ENCODE measurements around the gene HECTD1.
"Not testable (repeated sequence)": the region's sequence is repeated elsewhere in the genome, so short reads cannot be mapped to it uniquely, and the experiment has no call there.

HECTD1 gene

GRCh38 chr14:31189346-31190218 is 18.0 kb downstream of the HECTD1 start:
- no peaks in the 10 kb centered on the region for H3K27me3 Mint-ChIP-seq
- H3K36me3 Mint-ChIP-seq: peaks cover 10% of the 10 kb centered on the region
- peaks cover 45% of the 10 kb centered on the region for H3K4me1 Mint-ChIP-seq
- peak overlapping the region; percentile 82 for H3K27ac Mint-ChIP-seq
- H3K9me3 Mint-ChIP-seq: no peaks in the 10 kb centered on the region
- H3K4me3 Mint-ChIP-seq: no peak overlapping the region

- Mint-ChIP-seq H3K27me3 (no peaks in the 10 kb centered on the region), H3K27ac (peak overlapping the region; percentile 82), H3K4me1 (peaks cover 40% of the 10 kb centered on the region), H3K36me3 (peaks cover 8% of the 10 kb centered on the region), H3K4me3 (no peak overlapping the region), H3K9me3 (no peaks in the 10 kb centered on the region)
Measured at GRCh38 chr14:31188744-31189143, 18.8 kb downstream of the HECTD1 start.

- not testable (repeated sequence) for H3K27ac Mint-ChIP-seq, H3K36me3 Mint-ChIP-seq, H3K27me3 Mint-ChIP-seq, H3K4me3 Mint-ChIP-seq, H3K9me3 Mint-ChIP-seq
- H3K4me1 Mint-ChIP-seq: peaks cover 30% of the 10 kb centered on the region
Measured at GRCh38 chr14:31182016-31182415, 25.6 kb downstream of the HECTD1 start.

- no peaks in the 10 kb centered on the region for H3K27me3 Mint-ChIP-seq
- peaks cover 29% of the 10 kb centered on the region for H3K4me1 Mint-ChIP-seq
- peaks cover 8% of the 10 kb centered on the region for H3K36me3 Mint-ChIP-seq
- H3K4me3 Mint-ChIP-seq: no peak overlapping the region
- H3K9me3 Mint-ChIP-seq: no peaks in the 10 kb centered on the region
- H3K27ac Mint-ChIP-seq: no peak overlapping the region
Measured at GRCh38 chr14:31181271-31181670, 26.3 kb downstream of the HECTD1 start.

- Mint-ChIP-seq H3K4me3 (no peak overlapping the region), H3K9me3 (no peaks in the 10 kb centered on the region), H3K36me3 (peaks cover 3% of the 10 kb centered on the region), H3K27ac (peak overlapping the region; percentile 70), H3K27me3 (no peaks in the 10 kb centered on the region), H3K4me1 (peaks cover 23% of the 10 kb centered on the region)
Measured at GRCh38 chr14:31180299-31181051, 27.1 kb downstream of the HECTD1 start.

- Mint-ChIP-seq H3K4me3 (no peak overlapping the region), H3K27me3 (no peaks in the 10 kb centered on the region), H3K27ac (no peak overlapping the region), H3K9me3 (no peaks in the 10 kb centered on the region), H3K36me3 (peaks cover 12% of the 10 kb centered on the region), H3K4me1 (peaks cover 4% of the 10 kb centered on the region)
Measured at GRCh38 chr14:31174433-31174832, 33.2 kb downstream of the HECTD1 start.

GRCh38 chr14:31173120-31173837 is 34.3 kb downstream of the HECTD1 start:
- Mint-ChIP-seq H3K9me3 (no peaks in the 10 kb centered on the region), H3K27ac (no peak overlapping the region), H3K27me3 (no peaks in the 10 kb centered on the region), H3K4me3 (no peak overlapping the region), H3K4me1 (peaks cover 3% of the 10 kb centered on the region), H3K36me3 (peaks cover 12% of the 10 kb centered on the region)

- H3K9me3 Mint-ChIP-seq: no peaks in the 10 kb centered on the region
Measured at GRCh38 chr14:31172084-31172483, 35.5 kb downstream of the HECTD1 start.

GRCh38 chr14:31170411-31170810 is 37.2 kb downstream of the HECTD1 start:
- no peak overlapping the region for H3K4me3 Mint-ChIP-seq
- peaks cover 2% of the 10 kb centered on the region for H3K4me1 Mint-ChIP-seq
- peaks cover 20% of the 10 kb centered on the region for H3K36me3 Mint-ChIP-seq
- H3K27ac Mint-ChIP-seq: no peak overlapping the region
- H3K9me3 Mint-ChIP-seq: no peaks in the 10 kb centered on the region
- no peaks in the 10 kb centered on the region for H3K27me3 Mint-ChIP-seq

More at GRCh38 chr14:31172084-31172483, 35.5 kb downstream of the HECTD1 start:
- Mint-ChIP-seq H3K4me3 (no peak overlapping the region), H3K4me1 (no peaks in the 10 kb centered on the region), H3K27me3 (no peaks in the 10 kb centered on the region), H3K36me3 (peaks cover 15% of the 10 kb centered on the region), H3K27ac (no peak overlapping the region)

- Mint-ChIP-seq H3K4me3 (no peak overlapping the region), H3K27ac (no peak overlapping the region), H3K27me3 (no peaks in the 10 kb centered on the region), H3K36me3 (peaks cover 24% of the 10 kb centered on the region), H3K9me3 (no peaks in the 10 kb centered on the region), H3K4me1 (peaks cover 5% of the 10 kb centered on the region)
Measured at GRCh38 chr14:31169877-31170276, 37.7 kb downstream of the HECTD1 start.

GRCh38 chr14:31167032-31167431 is 40.6 kb downstream of the HECTD1 start:
- Mint-ChIP-seq H3K9me3 (no peaks in the 10 kb centered on the region), H3K27ac (no peak overlapping the region), H3K27me3 (no peaks in the 10 kb centered on the region), H3K4me3 (no peak overlapping the region), H3K36me3 (peaks cover 23% of the 10 kb centered on the region), H3K4me1 (peaks cover 5% of the 10 kb centered on the region)

GRCh38 chr14:31166271-31166561 is 41.4 kb downstream of the HECTD1 start:
- Mint-ChIP-seq H3K4me3 (no peak overlapping the region), H3K27me3 (no peaks in the 10 kb centered on the region), H3K9me3 (no peaks in the 10 kb centered on the region), H3K4me1 (peaks cover 5% of the 10 kb centered on the region), H3K27ac (no peak overlapping the region), H3K36me3 (peaks cover 23% of the 10 kb centered on the region)

GRCh38 chr14:31164115-31164514 is 43.5 kb downstream of the HECTD1 start:
- Mint-ChIP-seq H3K4me1 (peaks cover 5% of the 10 kb centered on the region), H3K27ac (no peak overlapping the region), H3K27me3 (no peaks in the 10 kb centered on the region), H3K36me3 (peaks cover 20% of the 10 kb centered on the region), H3K4me3 (no peak overlapping the region), H3K9me3 (no peaks in the 10 kb centered on the region)

GRCh38 chr14:31162910-31163649 is 44.5 kb downstream of the HECTD1 start:
- H3K36me3 Mint-ChIP-seq: peaks cover 20% of the 10 kb centered on the region
- peaks cover 5% of the 10 kb centered on the region for H3K4me1 Mint-ChIP-seq
- no peak overlapping the region for H3K4me3 Mint-ChIP-seq
- no peaks in the 10 kb centered on the region for H3K27me3 Mint-ChIP-seq
- H3K27ac Mint-ChIP-seq: no peak overlapping the region
- no peaks in the 10 kb centered on the region for H3K9me3 Mint-ChIP-seq

- H3K27me3 Mint-ChIP-seq: no peaks in the 10 kb centered on the region
- H3K36me3 Mint-ChIP-seq: peaks cover 17% of the 10 kb centered on the region
- H3K27ac Mint-ChIP-seq: no peak overlapping the region
- H3K9me3 Mint-ChIP-seq: no peaks in the 10 kb centered on the region
- no peak overlapping the region for H3K4me3 Mint-ChIP-seq
- peaks cover 5% of the 10 kb centered on the region for H3K4me1 Mint-ChIP-seq
Measured at GRCh38 chr14:31161274-31161673, 46.3 kb downstream of the HECTD1 start.

Measured in activated naive CD4-positive, alpha-beta T cell treated with anti-CD3 and anti-CD28 coated beads, Interleukin-2, amount 50 U/mL, for 24 hours (primary cell).